Measurements from ENCODE around the gene LMNA. TPM values are rescaled to one million over a fixed set of nuclear protein-coding genes. Genes with fewer than 3 reads are reported as not detected.

The LMNA gene
- total and polyA plus RNA-seq, 7 experiments from 2014 or later, result 0.20 to 470 (median 11.8) TPM; not detected in 1

- peaks cover 0 to 54% (median 0%) of the 10 kb centered on the region in 5 donors for H3K27me3 Mint-ChIP-seq
- Histone ChIP-seq H3K9me3 (ENCODE audit: control insufficient read depth in 2 of 3, low read length in 3 of 3) (no peaks in the 10 kb centered on the region), H3K27ac (ENCODE audit: low read depth, low read length) (peak overlapping the region; percentile 73), H3K27me3 (ENCODE audit: control insufficient read depth in 2 of 2, insufficient read depth in 2 of 2, low read length in 2 of 2) (peaks cover 0 to 2% of the 10 kb centered on the region in 2 donors), H3K4me1 (ENCODE audit: control insufficient read depth in 2 of 2, insufficient read depth in 2 of 2, low read length in 2 of 2) (peaks cover 12 to 38% of the 10 kb centered on the region in 2 donors), H3K36me3 (ENCODE audit: control insufficient read depth in 2 of 3, insufficient read depth in 3 of 3, low read length in 3 of 3) (no peaks in the 10 kb centered on the region), H3K4me3 (ENCODE audit: low read length) (peak overlapping the region; percentile 39)
- peak overlapping the region; percentile 39 to 85 (median 74) for H3K4me3 Mint-ChIP-seq
- peaks cover 0 to 2% (median 0%) of the 10 kb centered on the region in 5 donors for H3K36me3 Mint-ChIP-seq
- intact Hi-C loops (cut with micrococcal nuclease), result loop anchor here (1.0 to 2.0 kb wide), 5 partner anchors 7 to 20 kb away; partner anchors contain the start of gene LMNA (in 2 of the 2)
- H3K9me3 Mint-ChIP-seq, result no peaks in the 10 kb centered on the region
- peaks cover 12 to 45% (median 25%) of the 10 kb centered on the region in 7 donors for H3K4me1 Mint-ChIP-seq
- POLR2A ChIA-PET, result interaction anchor here (0.7 to 1.8 kb wide), 6 partner anchors 9 to 260 kb away, joined by 3 to 9 read pairs (median 4); partner anchors contain the start of gene PMF1
- ATAC-seq (no peak), DNase-seq (peak in 1 of 9 donors; percentile 52)
- H3K27ac Mint-ChIP-seq, result peak overlapping the region; percentile 88 to 99 (median 96)
- CTCF ChIA-PET, result interaction anchor here (0.6 to 1.3 kb wide), 4 partner anchors 10 to 294 kb away, joined by 3 to 5 read pairs (median 4); no protein-coding TSS in a partner anchor
Measured at GRCh38 chr1:156106624-156107488, 7.7 kb upstream of the LMNA start.

DNA sequence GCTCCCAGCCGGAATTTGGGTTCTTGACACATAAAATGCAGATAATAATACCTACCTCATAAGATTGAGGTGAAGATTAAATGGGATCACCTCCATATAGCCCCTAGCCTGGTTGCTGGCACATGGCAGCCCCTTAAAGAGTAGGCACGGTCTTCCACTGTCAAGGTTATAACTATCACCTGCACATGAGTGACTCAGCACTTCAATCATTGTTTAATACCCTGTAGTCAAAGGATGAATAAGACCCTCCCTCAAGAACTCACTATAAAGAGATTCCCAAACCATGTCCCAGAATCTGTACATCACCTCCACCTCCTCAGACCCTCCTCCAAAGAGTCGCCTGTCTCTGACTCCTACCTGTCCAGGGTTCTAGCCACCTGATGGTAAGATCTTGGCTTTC lies 6.5 kb upstream of the LMNA start:
- Mint-ChIP-seq H3K27me3 (peaks cover 0 to 60% (median 0%) of the 10 kb centered on the region in 5 donors), H3K36me3 (peaks cover 0 to 2% (median 0%) of the 10 kb centered on the region in 5 donors), H3K4me1 (peaks cover 12 to 45% (median 24%) of the 10 kb centered on the region in 7 donors), H3K9me3 (no peaks in the 10 kb centered on the region), H3K4me3 (no peak overlapping the region), H3K27ac (peak overlapping the region in 7 of 9 donors; percentile 6 to 99 (median 96))
- no peak overlapping the region for H3K27ac ChIP-seq (ENCODE audit: low read depth, low read length)
- no peaks in the 10 kb centered on the region for H3K36me3 ChIP-seq (ENCODE audit: control insufficient read depth in 2 of 3, insufficient read depth in 3 of 3, low read length in 3 of 3)
- ChIA-PET POLR2A (interaction anchor here (1.4 kb wide), 1 partner anchor 18 kb away, joined by 4 read pairs; no protein-coding TSS in a partner anchor), CTCF (interaction anchor here (0.7 kb wide), 1 partner anchor 10 kb away, joined by 5 read pairs; no protein-coding TSS in a partner anchor)
- H3K27me3 ChIP-seq (ENCODE audit: control insufficient read depth in 2 of 2, insufficient read depth in 2 of 2, low read length in 2 of 2), result peaks cover 0 to 2% of the 10 kb centered on the region in 2 donors
- no peaks in the 10 kb centered on the region for H3K9me3 ChIP-seq (ENCODE audit: control insufficient read depth in 2 of 3, low read length in 3 of 3)
- H3K4me1 ChIP-seq (ENCODE audit: control insufficient read depth in 2 of 2, insufficient read depth in 2 of 2, low read length in 2 of 2), result peaks cover 12 to 37% of the 10 kb centered on the region in 2 donors
- no peak overlapping the region for H3K4me3 ChIP-seq (ENCODE audit: low read length)
- ATAC-seq (no peak), DNase-seq (no peak)
- intact Hi-C loops (cut with micrococcal nuclease), result no loop called here

- ChIA-PET POLR2A (interaction anchor here (2.1 kb wide), 1 partner anchor 12 kb away, joined by 5 read pairs; no protein-coding TSS in a partner anchor), CTCF (interaction anchor here (1.8 kb wide), 1 partner anchor 12 kb away, joined by 5 read pairs; no protein-coding TSS in a partner anchor)
- Mint-ChIP-seq H3K4me1 (peaks cover 12 to 45% (median 24%) of the 10 kb centered on the region in 7 donors), H3K36me3 (peaks cover 0 to 2% (median 0%) of the 10 kb centered on the region in 5 donors), H3K27me3 (peaks cover 3 to 63% (median 7%) of the 10 kb centered on the region in 5 donors), H3K4me3 (no peak overlapping the region), H3K9me3 (peaks cover 0 to 1% (median 0%) of the 10 kb centered on the region in 11 donors), H3K27ac (peak overlapping the region in 4 of 9 donors; percentile 14 to 99 (median 90))
- Histone ChIP-seq H3K4me1 (ENCODE audit: control insufficient read depth in 2 of 2, insufficient read depth in 2 of 2, low read length in 2 of 2) (peaks cover 12 to 30% of the 10 kb centered on the region in 2 donors), H3K4me3 (ENCODE audit: low read length) (no peak overlapping the region), H3K27me3 (ENCODE audit: control insufficient read depth in 2 of 2, insufficient read depth in 2 of 2, low read length in 2 of 2) (peaks cover 0 to 2% of the 10 kb centered on the region in 2 donors), H3K9me3 (ENCODE audit: control insufficient read depth in 2 of 3, low read length in 3 of 3) (no peaks in the 10 kb centered on the region), H3K27ac (ENCODE audit: low read depth, low read length) (no peak overlapping the region), H3K36me3 (ENCODE audit: control insufficient read depth in 2 of 3, insufficient read depth in 3 of 3, low read length in 3 of 3) (no peaks in the 10 kb centered on the region)
- DNase-seq (no peak), ATAC-seq (no peak)
- intact Hi-C loops (cut with micrococcal nuclease), result no loop called here
Measured at GRCh38 chr1:156108664-156109241, 5.8 kb upstream of the LMNA start.

GRCh38 chr1:156110252-156110651 lies 4.3 kb upstream of the LMNA start:
- intact Hi-C loops (cut with micrococcal nuclease), result no loop called here
- ChIA-PET CTCF (interaction anchor here (1.2 to 1.8 kb wide), 2 partner anchors 14 to 19 kb away, joined by 3 to 5 read pairs; no protein-coding TSS in a partner anchor), POLR2A (interaction anchor here (2.1 kb wide), 1 partner anchor 14 kb away, joined by 5 read pairs; no protein-coding TSS in a partner anchor)
- H3K9me3 Mint-ChIP-seq, result peaks cover 0 to 2% (median 0%) of the 10 kb centered on the region in 11 donors
- no peak for ATAC-seq
- H3K4me1 ChIP-seq (ENCODE audit: control insufficient read depth in 2 of 2, insufficient read depth in 2 of 2, low read length in 2 of 2), result peaks cover 17 to 18% of the 10 kb centered on the region in 2 donors
- no peaks in the 10 kb centered on the region for H3K9me3 ChIP-seq (ENCODE audit: control insufficient read depth in 2 of 3, low read length in 3 of 3)
- peaks cover 0 to 11% of the 10 kb centered on the region in 2 donors for H3K27me3 ChIP-seq (ENCODE audit: control insufficient read depth in 2 of 2, insufficient read depth in 2 of 2, low read length in 2 of 2)
- no peak overlapping the region for H3K27ac ChIP-seq (ENCODE audit: low read depth, low read length)
- H3K36me3 ChIP-seq (ENCODE audit: control insufficient read depth in 2 of 3, insufficient read depth in 3 of 3, low read length in 3 of 3), result no peaks in the 10 kb centered on the region
- H3K27ac Mint-ChIP-seq, result peak overlapping the region in 2 of 9 donors; percentile 29 to 78
- H3K4me3 Mint-ChIP-seq, result no peak overlapping the region
- peaks cover 11 to 73% (median 14%) of the 10 kb centered on the region in 5 donors for H3K27me3 Mint-ChIP-seq
- no peak for DNase-seq
- H3K4me1 Mint-ChIP-seq, result peaks cover 11 to 46% (median 19%) of the 10 kb centered on the region in 7 donors
- H3K4me3 ChIP-seq (ENCODE audit: low read length), result no peak overlapping the region
- H3K36me3 Mint-ChIP-seq, result peaks cover 0 to 2% (median 0%) of the 10 kb centered on the region in 5 donors

GRCh38 chr1:156111355-156111962 lies 3.1 kb upstream of the LMNA start:
- H3K4me3 Mint-ChIP-seq, result no peak overlapping the region
- peaks cover 0 to 14% of the 10 kb centered on the region in 2 donors for H3K27me3 ChIP-seq (ENCODE audit: control insufficient read depth in 2 of 2, insufficient read depth in 2 of 2, low read length in 2 of 2)
- no peaks in the 10 kb centered on the region for H3K36me3 ChIP-seq (ENCODE audit: control insufficient read depth in 2 of 3, insufficient read depth in 3 of 3, low read length in 3 of 3)
- peaks cover 13 to 42% (median 25%) of the 10 kb centered on the region in 7 donors for H3K4me1 Mint-ChIP-seq
- H3K9me3 ChIP-seq (ENCODE audit: control insufficient read depth in 2 of 3, low read length in 3 of 3), result no peaks in the 10 kb centered on the region
- H3K4me1 ChIP-seq (ENCODE audit: control insufficient read depth in 2 of 2, insufficient read depth in 2 of 2, low read length in 2 of 2), result peaks cover 12 to 14% of the 10 kb centered on the region in 2 donors
- H3K27me3 Mint-ChIP-seq, result peaks cover 19 to 79% (median 25%) of the 10 kb centered on the region in 5 donors
- peaks cover 0 to 2% (median 0%) of the 10 kb centered on the region in 5 donors for H3K36me3 Mint-ChIP-seq
- DNase-seq, result no peak
- CTCF ChIA-PET, result interaction anchor here (1.4 kb wide), 1 partner anchor 18 kb away, joined by 4 read pairs; no protein-coding TSS in a partner anchor
- POLR2A ChIA-PET, result no interaction called here
- no peak for ATAC-seq
- H3K27ac Mint-ChIP-seq, result peak overlapping the region in 2 of 9 donors; percentile 31 to 43
- no peak overlapping the region for H3K27ac ChIP-seq (ENCODE audit: low read depth, low read length)
- H3K4me3 ChIP-seq (ENCODE audit: low read length), result no peak overlapping the region
- intact Hi-C loops (cut with micrococcal nuclease), result no loop called here
- peaks cover 0 to 2% (median 0%) of the 10 kb centered on the region in 11 donors for H3K9me3 Mint-ChIP-seq
